H1 (cell line): ENCODE results near the gene RNF13. TPM values are rescaled to one million over a fixed set of nuclear protein-coding genes. Genes with fewer than 3 reads are reported as not detected.

Experiments
- CTCF ChIA-PET: fragments of 300-600 bp; sonication (Branson Sonifier 250); formaldehyde crosslinking; loops from one replicate; lab custom pipeline; 2021; ENCODE audit not compliant: partially characterized antibody; lab: Charles Lee
- POLR2A ChIA-PET: fragments of 300-600 bp; sonication (Branson Sonifier 250); formaldehyde crosslinking; loops from one replicate; lab custom pipeline; 2021; ENCODE audit warnings: inconsistent platforms; ENCODE audit not compliant: partially characterized antibody; lab: Charles Lee
- DNase-seq, 2 experiments: peaks; one replicate each; pipeline versions ENCODE4 v3.0.0 to v3.0.0-alpha.2; 2010 to 2022; ENCODE audit warnings: low spot score in 2 of 2, low read depth in 1 of 2, mixed read lengths in 1 of 2
- FAIRE-seq: peaks from 2 replicates; lab custom pipeline; 2011; peaks lifted over from hg19 to GRCh38; lab: Jason Lieb, UNC
- H2AFZ ChIP-seq: 2 replicates; pipeline ENCODE4 v1.8.1; 2012; ENCODE audit warnings: low read length, inconsistent platforms
- H2AK5ac ChIP-seq: 2 replicates; pipeline ENCODE4 v1.6.1; 2013; ENCODE audit warnings: low read depth, low read length
- H2BK120ac ChIP-seq: replicated peaks from 2 replicates; pipeline ENCODE3; 2013; ENCODE audit warnings: low read depth, low read length, inconsistent platforms
- H2BK12ac ChIP-seq: 2 replicates; pipeline ENCODE4 v1.6.1; 2013; ENCODE audit warnings: low read depth, low read length
- H2BK15ac ChIP-seq: 2 replicates; pipeline ENCODE4 v1.6.1; 2013; ENCODE audit warnings: low read length
- H2BK20ac ChIP-seq: 2 replicates; pipeline ENCODE4 v1.6.1; 2013; ENCODE audit warnings: low read length
- H2BK5ac ChIP-seq: 2 replicates; pipeline ENCODE4 v1.6.1; 2013; ENCODE audit warnings: low read depth, low read length
- H3K14ac ChIP-seq: 2 replicates; pipeline ENCODE4 v1.6.1; 2013; ENCODE audit warnings: inconsistent platforms; ENCODE audit not compliant: insufficient read length
- H3K18ac ChIP-seq: 2 replicates; pipeline ENCODE4 v1.6.1; 2013; ENCODE audit warnings: low read length; ENCODE audit errors: extremely low read depth
- H3K23ac ChIP-seq: 2 replicates; pipeline ENCODE4 v1.6.1; 2013; ENCODE audit warnings: inconsistent platforms; ENCODE audit not compliant: insufficient read length
- H3K23me2 ChIP-seq: 2 replicates; pipeline ENCODE4 v1.6.1; 2013; ENCODE audit warnings: low read depth, low read length
- H3K27ac ChIP-seq: 2 replicates; pipeline ENCODE4 v1.6.1; 2011; ENCODE audit warnings: low read depth, low read length, inconsistent platforms
- H3K27me3 ChIP-seq, 4 experiments: replicated peaks in 1 of 4; 1 replicate in 1 of 4; 2 replicates in 3 of 4; pipeline versions ENCODE4 v1.6.1 to v1.8.1; 2011 to 2013; ENCODE audit warnings: low read length in 3 of 4, mild to moderate bottlenecking in 3 of 4, inconsistent platforms in 2 of 4, mixed read lengths in 2 of 4, moderate library complexity in 1 of 4; ENCODE audit not compliant: control insufficient read depth in 3 of 4, insufficient read depth in 3 of 4; ENCODE audit errors: extremely low read depth in 1 of 4
- H3K36me3 ChIP-seq, 4 experiments: 2 replicates each; pipeline versions ENCODE4 v1.6.1 to v1.8.1; 2011 to 2013; ENCODE audit warnings: mild to moderate bottlenecking in 4 of 4, low read length in 3 of 4, moderate library complexity in 2 of 4, control low read depth in 1 of 4, inconsistent platforms in 1 of 4; ENCODE audit not compliant: insufficient read depth in 4 of 4, control insufficient read depth in 2 of 4
- H3K4ac ChIP-seq: replicated peaks from 2 replicates; pipeline ENCODE3; 2013; ENCODE audit warnings: low read length, low read depth, mixed read lengths, inconsistent platforms; ENCODE audit not compliant: insufficient read length
- H3K4me1 ChIP-seq, 4 experiments: replicated peaks in 1 of 4; 1 replicate in 1 of 4; 2 replicates in 3 of 4; pipeline versions ENCODE4 v1.6.1 to v1.8.1; 2011 to 2013; ENCODE audit warnings: low read length in 3 of 4, inconsistent platforms in 2 of 4, mixed read lengths in 1 of 4; ENCODE audit not compliant: insufficient read depth in 4 of 4, control insufficient read depth in 3 of 4
- H3K4me2 ChIP-seq, 2 experiments: 2 replicates each; pipeline versions ENCODE4 v1.6.1 to v1.8.1; 2011 to 2013; ENCODE audit warnings: low read depth in 2 of 2, low read length in 2 of 2, control low read depth in 1 of 2, inconsistent platforms in 1 of 2, mild to moderate bottlenecking in 1 of 2; ENCODE audit not compliant: insufficient read depth in 1 of 2
- H3K4me3 ChIP-seq, 4 experiments: fragments of 200-600, 300-600 bp in 1 of 4; sonication (generic), shearing (Covaris generic), sonication (Bioruptor Twin) in 1 of 4; 2 replicates each; pipeline versions ENCODE4 v1.5.1 to v1.8.1; 2011 to 2016; ENCODE audit warnings: low read length in 4 of 4, low read depth in 3 of 4, control low read depth in 2 of 4, inconsistent platforms in 2 of 4, mild to moderate bottlenecking in 2 of 4, mixed read lengths in 1 of 4, moderate library complexity in 1 of 4; ENCODE audit not compliant: insufficient read depth in 2 of 4; ENCODE audit errors: extremely low read depth in 1 of 4
- H3K56ac ChIP-seq: replicated peaks from 2 replicates; pipeline ENCODE3; 2013; ENCODE audit warnings: low read depth, mild to moderate bottlenecking, mixed read lengths, low read length, inconsistent platforms; ENCODE audit not compliant: insufficient read length
- H3K79me1 ChIP-seq: 2 replicates; pipeline ENCODE4 v1.6.1; 2013; ENCODE audit warnings: low read depth, low read length, control low read depth
- H3K79me2 ChIP-seq, 2 experiments: 2 replicates each; pipeline versions ENCODE4 v1.6.1 to v1.8.1; 2012 to 2013; ENCODE audit warnings: low read length in 2 of 2, mild to moderate bottlenecking in 2 of 2, inconsistent platforms in 1 of 2; ENCODE audit not compliant: insufficient read depth in 2 of 2, control insufficient read depth in 1 of 2
- H3K9ac ChIP-seq, 4 experiments: replicated peaks in 1 of 4; 1 replicate in 1 of 4; 2 replicates in 3 of 4; pipeline versions ENCODE4 v1.6.1 to v1.8.1; 2011 to 2013; ENCODE audit warnings: low read depth in 3 of 4, low read length in 3 of 4, control low read depth in 2 of 4, mild to moderate bottlenecking in 2 of 4, moderate library complexity in 2 of 4, inconsistent platforms in 1 of 4; ENCODE audit errors: extremely low read depth in 1 of 4
- H3K9me3 ChIP-seq, 2 experiments: 2 replicates each; pipeline versions ENCODE4 v1.6.1 to v1.8.1; 2012 to 2013; ENCODE audit warnings: mild to moderate bottlenecking in 2 of 2, moderate library complexity in 2 of 2, control low read depth in 1 of 2, inconsistent platforms in 1 of 2, low read depth in 1 of 2, low read length in 1 of 2, mixed read lengths in 1 of 2; ENCODE audit not compliant: insufficient read depth in 2 of 2
- H4K20me1 ChIP-seq, 2 experiments: replicated peaks in 1 of 2; 2 replicates each; pipeline versions ENCODE3 to v1.8.1; 2011 to 2013; ENCODE audit warnings: inconsistent platforms in 2 of 2, low read length in 2 of 2, mild to moderate bottlenecking in 1 of 2; ENCODE audit not compliant: insufficient read depth in 2 of 2, control insufficient read depth in 1 of 2
- H4K5ac ChIP-seq: 2 replicates; pipeline ENCODE4 v1.6.1; 2013; ENCODE audit warnings: low read length, low read depth, mixed read lengths, inconsistent platforms; ENCODE audit not compliant: insufficient read length
- H4K8ac ChIP-seq: 2 replicates; pipeline ENCODE4 v1.8.0; 2013; ENCODE audit warnings: mild to moderate bottlenecking, moderate library complexity, low read length, inconsistent platforms; ENCODE audit not compliant: insufficient read depth; ENCODE audit errors: extremely low read depth
- H4K91ac ChIP-seq: replicated peaks from 2 replicates; pipeline ENCODE3; 2013; ENCODE audit warnings: low read length, mixed read lengths, inconsistent platforms; ENCODE audit not compliant: insufficient read length
- BACH1 ChIP-seq: IDR thresholded peaks from 2 replicates; pipeline ENCODE4 v1.6.1; 2012; ENCODE audit warnings: low read length, improper control_type of control experiment
- NRF1 ChIP-seq: IDR thresholded peaks from 2 replicates; pipeline ENCODE4 v1.6.1; 2011; ENCODE audit warnings: mild to moderate bottlenecking, low read depth, low read length, improper control_type of control experiment
- PHF8 ChIP-seq: fragments of 200-600 bp; sonication (generic); conservative IDR thresholded peaks from 2 replicates; pipeline ENCODE4 v1.7.1; 2012; ENCODE audit warnings: low read depth, mild to moderate bottlenecking, inconsistent platforms, low read length, moderate library complexity
- RBBP5 ChIP-seq: IDR thresholded peaks from 2 replicates; pipeline ENCODE4 v1.7.1; 2012; ENCODE audit warnings: low read depth, mild to moderate bottlenecking, inconsistent platforms, low read length, moderate library complexity, borderline replicate concordance
- polyA plus RNA-seq, 7 experiments: library from polyadenylated mRNA; depleted of rRNA in 3 of 7; stranded (reverse) in 5 of 7; unstranded in 2 of 7; fragments of >200 nt in 5 of 7; fragments of 200-250 nt in 2 of 7; gene quantifications; 1 replicate in 5 of 7; 2 replicates in 1 of 7; 4 replicates in 1 of 7; pipeline versions ENCODE4 v1.2.1 to v1.2.3, GENCODE V29; 2011 to 2013; ENCODE audit warnings: missing spikeins in 2 of 7, mixed read lengths in 2 of 7
- total RNA-seq: library from RNA; stranded (reverse); fragmentation: NEBNext Ultra II Directional; extraction: Animal tissue kit (Norgen Biotek cat#: 25700); gene quantifications from 2 replicates; pipeline ENCODE4 v1.2.1, GENCODE V29; 2021
- TF ChIP-seq, protein P1 (sequence below): IDR thresholded peaks from 2 replicates; pipeline ENCODE4 v1.6.1; 2011; ENCODE audit warnings: low read length, improper control_type of control experiment

RNF13 gene
- total and polyA plus RNA-seq, 2 of the 8 experiments (the other 6 are each of a cell fraction or from before 2014, with no cell fraction given) = 19.4 to 35.4 TPM

DNA sequence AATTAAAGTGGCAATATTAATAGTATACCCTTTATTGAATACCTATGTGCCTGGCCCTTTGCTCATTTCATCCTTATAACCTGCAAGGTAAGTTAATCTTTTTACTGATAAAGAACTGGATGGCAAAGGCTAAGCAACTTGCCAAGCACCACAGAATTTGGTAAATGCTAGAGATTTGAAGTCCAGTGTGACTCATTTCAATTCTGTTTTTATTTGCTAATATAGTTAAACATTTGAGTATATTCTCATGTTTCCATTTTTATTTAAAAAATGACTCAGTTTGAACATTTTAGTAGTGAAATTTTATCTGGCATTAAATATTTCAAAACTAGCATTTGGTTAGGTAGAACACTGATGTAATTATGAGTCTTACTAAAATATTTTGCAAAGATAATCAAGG is 146.4 kb downstream of the RNF13 start:
- no peak overlapping the region for H3K23ac ChIP-seq
- H3K79me1 ChIP-seq = no peaks in the 10 kb centered on the region
- no peaks in the 10 kb centered on the region for H3K9me3 ChIP-seq
- H3K27ac ChIP-seq = no peak overlapping the region
- no peak overlapping the region for H3K18ac ChIP-seq
- no peak overlapping the region for H2AK5ac ChIP-seq
- no peaks in the 10 kb centered on the region for H3K23me2 ChIP-seq
- ChIA-PET CTCF (interaction anchor here (0.6 to 2.9 kb wide), 8 partner anchors 8 to 224 kb away, joined by 3 to 21 read pairs (median 4); no protein-coding TSS in a partner anchor), POLR2A (interaction anchor here (1.2 to 3.0 kb wide), 3 partner anchors 10 to 225 kb away, joined by 3 to 20 read pairs (median 8); partner anchors contain the start of gene PFN2)
- no peak overlapping the region for H2BK120ac ChIP-seq
- no peak overlapping the region for H4K8ac ChIP-seq
- H3K14ac ChIP-seq = no peak overlapping the region
- no peak overlapping the region for H3K4ac ChIP-seq
- H2BK20ac ChIP-seq = no peak overlapping the region
- H3K4me1 ChIP-seq = peaks cover 0 to 3% (median 1%) of the 10 kb centered on the region in 4 experiments; a peak in 3 of 7 replicates
- peaks cover 9 to 10% of the 10 kb centered on the region in 2 experiments for H4K20me1 ChIP-seq
- no peak for FAIRE-seq
- no peaks in the 10 kb centered on the region for H3K27me3 ChIP-seq
- no peak overlapping the region for H4K91ac ChIP-seq
- H3K56ac ChIP-seq = no peak overlapping the region
- H3K4me3 ChIP-seq = no peak overlapping the region
- H2BK15ac ChIP-seq = no peak overlapping the region
- no peak overlapping the region for H2AFZ ChIP-seq
- no peak overlapping the region for H4K5ac ChIP-seq
- H3K4me2 ChIP-seq = no peak overlapping the region
- no peak overlapping the region for H3K9ac ChIP-seq
- peaks cover 0 to 55% of the 10 kb centered on the region in 2 experiments; a peak in 2 of 4 replicates for H3K79me2 ChIP-seq
- DNase-seq = no peak
- peaks cover 0 to 36% (median 7%) of the 10 kb centered on the region in 4 experiments; a peak in 4 of 8 replicates for H3K36me3 ChIP-seq
- no peak overlapping the region for H2BK5ac ChIP-seq
- H2BK12ac ChIP-seq = no peak overlapping the region
- TF ChIP-seq PHF8 (no peak), BACH1 (no peak), RBBP5 (no peak), NRF1 (no peak)
- TF ChIP-seq, protein P1, sequence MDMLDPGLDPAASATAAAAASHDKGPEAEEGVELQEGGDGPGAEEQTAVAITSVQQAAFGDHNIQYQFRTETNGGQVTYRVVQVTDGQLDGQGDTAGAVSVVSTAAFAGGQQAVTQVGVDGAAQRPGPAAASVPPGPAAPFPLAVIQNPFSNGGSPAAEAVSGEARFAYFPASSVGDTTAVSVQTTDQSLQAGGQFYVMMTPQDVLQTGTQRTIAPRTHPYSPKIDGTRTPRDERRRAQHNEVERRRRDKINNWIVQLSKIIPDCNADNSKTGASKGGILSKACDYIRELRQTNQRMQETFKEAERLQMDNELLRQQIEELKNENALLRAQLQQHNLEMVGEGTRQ = no peak
